ENCODE data around the gene SIGLEC5. TPM values are rescaled to one million over a fixed set of nuclear protein-coding genes. Genes with fewer than 3 reads are reported as not detected.
A peak's percentile ranks its signal among the peaks of the same experiment; 100 is the strongest.

SIGLEC5 gene
- polyA plus RNA-seq, 12 donors: 0.18 to 1.9 (median 0.31) TPM; not detected in 4

- no peak for DNase-seq
These were observed 39.8 kb downstream of the SIGLEC5 start for GRCh38 chr19:51590441-51590840.

GRCh38 chr19:51589511-51589910 is 40.7 kb downstream of the SIGLEC5 start:
- no peak for DNase-seq

GRCh38 chr19:51587264-51588191 is 42.7 kb downstream of the SIGLEC5 start:
- no peak for DNase-seq

GRCh38 chr19:51586799-51587198 is 43.4 kb downstream of the SIGLEC5 start:
- no peak for DNase-seq

GRCh38 chr19:51586103-51586728 is 44.0 kb downstream of the SIGLEC5 start:
- no peak for DNase-seq

GRCh38 chr19:51576850-51577249 is 53.4 kb downstream of the SIGLEC5 start:
- no peak for DNase-seq

- no peak for DNase-seq
These were observed 56.9 kb downstream of the SIGLEC5 start for GRCh38 chr19:51573331-51573730.

- no peak for DNase-seq
These were observed 57.3 kb downstream of the SIGLEC5 start for GRCh38 chr19:51572908-51573307.

- DNase-seq: no peak
These were observed 57.8 kb downstream of the SIGLEC5 start for GRCh38 chr19:51572410-51572809.

- no peak for DNase-seq
These were observed 58.6 kb downstream of the SIGLEC5 start for GRCh38 chr19:51571599-51571998.

- DNase-seq: peak; percentile 98
These were observed 59.1 kb downstream of the SIGLEC5 start, which contains the start of gene ZNF175 for GRCh38 chr19:51570962-51571575. Gene ZNF175 (plus strand): TSS chr19:51571283. CDS start chr19:51573330, 2,047 bp downstream.

- no peak for DNase-seq
These were observed 61.7 kb downstream of the SIGLEC5 start for GRCh38 chr19:51568456-51568855.

GRCh38 chr19:51567583-51567982 is 62.6 kb downstream of the SIGLEC5 start:
- DNase-seq: no peak

GRCh38 chr19:51566489-51567100 is 63.6 kb downstream of the SIGLEC5 start:
- no peak for DNase-seq

GRCh38 chr19:51565583-51565982 is 64.6 kb downstream of the SIGLEC5 start:
- no peak for DNase-seq

- DNase-seq: no peak
These were observed 65.4 kb downstream of the SIGLEC5 start for GRCh38 chr19:51564791-51565190.

Other genes with a start within 250 kb of the SIGLEC5 start
- gene LIM2, start 242.4 kb downstream of the SIGLEC5 start, polyA plus RNA-seq (ENCODE audit: insufficient read length in 12 of 12): not detected
- gene C19orf84, start 239.8 kb downstream of the SIGLEC5 start, polyA plus RNA-seq (ENCODE audit: insufficient read length in 12 of 12): under 1 TPM in 1 of 12 donors, not detected in 11; 0.50 TPM
- 1 to 10 TPM in 1 of 12 donors, under 1 TPM in 9, not detected in 2; 0.31 to 2.6 (median 0.69) TPM for gene SIGLEC10, start 212.8 kb downstream of the SIGLEC5 start, polyA plus RNA-seq (ENCODE audit: insufficient read length in 12 of 12)
- gene SIGLEC8, start 171.9 kb downstream of the SIGLEC5 start, polyA plus RNA-seq (ENCODE audit: insufficient read length in 12 of 12): under 1 TPM in 4 of 12 donors, not detected in 8; 0.08 to 0.29 (median 0.17) TPM
- gene CEACAM18, start 151.9 kb downstream of the SIGLEC5 start, polyA plus RNA-seq (ENCODE audit: insufficient read length in 12 of 12): not detected
- gene SIGLEC12, start 128.6 kb downstream of the SIGLEC5 start, polyA plus RNA-seq (ENCODE audit: insufficient read length in 12 of 12): under 1 TPM in 7 of 12 donors, not detected in 5; 0.12 to 0.43 (median 0.15) TPM
- under 1 TPM in 8 of 12 donors, not detected in 4; 0.13 to 0.70 (median 0.22) TPM for gene SIGLEC6, start 98.7 kb downstream of the SIGLEC5 start, polyA plus RNA-seq (ENCODE audit: insufficient read length in 12 of 12)
- gene ZNF175, start 59.1 kb downstream of the SIGLEC5 start, polyA plus RNA-seq (ENCODE audit: insufficient read length in 12 of 12): 10 to 100 TPM in 2 of 12 donors, 1 to 10 TPM in 9, not detected in 1; 6.9 to 14.0 (median 9.2) TPM
- 1 to 10 TPM in 7 of 12 donors, under 1 TPM in 3, not detected in 2; 0.65 to 2.4 (median 1.4) TPM for gene SIGLEC14, start 16.4 kb upstream of the SIGLEC5 start, polyA plus RNA-seq (ENCODE audit: insufficient read length in 12 of 12)
- gene SPACA6, start 62.9 kb upstream of the SIGLEC5 start, polyA plus RNA-seq (ENCODE audit: insufficient read length in 12 of 12): 10 to 100 TPM in 2 of 12 donors, 1 to 10 TPM in 9, not detected in 1; 4.0 to 11.2 (median 7.4) TPM
- under 1 TPM in 7 of 12 donors, not detected in 5; 0.08 to 0.51 (median 0.15) TPM for gene HAS1, start 93.6 kb upstream of the SIGLEC5 start, polyA plus RNA-seq (ENCODE audit: insufficient read length in 12 of 12)
- gene FPR1, start 121.5 kb upstream of the SIGLEC5 start, polyA plus RNA-seq (ENCODE audit: insufficient read length in 12 of 12): 1 to 10 TPM in 9 of 12 donors, under 1 TPM in 1, not detected in 2; 0.88 to 2.0 (median 1.6) TPM
- gene FPR2, start 130.8 kb upstream of the SIGLEC5 start, polyA plus RNA-seq (ENCODE audit: insufficient read length in 12 of 12): 1 to 10 TPM in 1 of 12 donors, under 1 TPM in 8, not detected in 3; 0.13 to 1.4 (median 0.24) TPM
- under 1 TPM in 10 of 12 donors, not detected in 2; 0.09 to 0.75 (median 0.34) TPM for gene FPR3, start 164.8 kb upstream of the SIGLEC5 start, polyA plus RNA-seq (ENCODE audit: insufficient read length in 12 of 12)

All from muscle of arm (tissue), 12 donors.